ENCODE measurements around the gene WSB1.

DNA sequence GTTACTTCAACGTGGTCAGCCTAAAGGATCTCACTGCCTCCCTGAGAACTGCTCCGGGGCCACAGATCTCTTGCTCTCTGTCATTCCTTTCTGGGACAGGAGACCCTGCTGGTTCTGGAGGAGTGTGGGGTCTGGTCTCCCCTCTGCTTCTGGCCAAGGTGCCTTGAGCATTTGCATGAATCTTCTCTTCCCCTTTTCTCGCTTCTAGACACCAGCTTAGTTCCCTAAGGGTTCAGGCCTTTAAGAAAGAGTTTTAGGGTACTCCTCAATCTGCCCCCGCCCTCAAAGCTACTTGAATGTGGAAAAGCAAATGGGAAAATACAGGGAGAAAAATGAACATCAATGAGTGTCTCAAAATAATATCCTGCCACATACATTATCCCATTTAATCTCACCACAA, 48.1 kb downstream of the WSB1 start:
- TF ChIP-seq CTCF (IDR thresholded peaks at IDR 0.05; ENCODE audit: insufficient read depth, low read length) (no peak), POLR2AphosphoS5 (IDR thresholded peaks at IDR 0.05; ENCODE audit: low read depth) (no peak), REST (IDR thresholded peaks at IDR 0.05; ENCODE audit: insufficient replicate concordance, low read depth) (no peak)
